H9 (cell line): Measurements from ENCODE around the gene NEDD4. TPM values are rescaled to one million over a fixed set of nuclear protein-coding genes. Genes with fewer than 3 reads are reported as not detected.

Experiments used
- DNase-seq: peaks from one replicate; pipeline ENCODE4 v3.0.0-alpha.2; 2017
- H2AFZ ChIP-seq: one replicate; pipeline ENCODE4 v1.6.1; 2013; ENCODE audit warnings: mild to moderate bottlenecking, low read length, control low read depth, moderate library complexity
- H2AK5ac ChIP-seq: 2 replicates; pipeline ENCODE4 v1.6.1; 2013; ENCODE audit warnings: low read length, control low read depth, mixed read lengths; ENCODE audit not compliant: insufficient read length
- H2BK120ac ChIP-seq: one replicate; pipeline ENCODE4 v1.6.1; 2013; ENCODE audit warnings: low read depth, mild to moderate bottlenecking, low read length, control low read depth, inconsistent platforms; ENCODE audit not compliant: poor library complexity, severe bottlenecking
- H2BK12ac ChIP-seq: 2 replicates; pipeline ENCODE4 v1.6.1; 2013; ENCODE audit warnings: low read length, control low read depth, mixed read lengths, low read depth; ENCODE audit not compliant: insufficient read length
- H2BK15ac ChIP-seq: 2 replicates; pipeline ENCODE4 v1.6.1; 2013; ENCODE audit warnings: low read depth, low read length, control low read depth
- H2BK20ac ChIP-seq: one replicate; pipeline ENCODE4 v1.6.1; 2013; ENCODE audit warnings: low read depth, mild to moderate bottlenecking, low read length, control low read depth, inconsistent platforms; ENCODE audit not compliant: poor library complexity, severe bottlenecking
- H2BK5ac ChIP-seq: 2 replicates; pipeline ENCODE4 v1.6.1; 2013; ENCODE audit warnings: low read length, control low read depth, mixed read lengths; ENCODE audit not compliant: insufficient read length
- H3K14ac ChIP-seq: 2 replicates; pipeline ENCODE4 v1.6.1; 2013; ENCODE audit warnings: low read length, control low read depth; ENCODE audit not compliant: insufficient read depth
- H3K18ac ChIP-seq: 2 replicates; pipeline ENCODE4 v1.6.1; 2013; ENCODE audit warnings: low read depth, mild to moderate bottlenecking, mixed read lengths, low read length, control low read depth; ENCODE audit not compliant: insufficient read length
- H3K23ac ChIP-seq: 2 replicates; pipeline ENCODE4 v1.6.1; 2013; ENCODE audit warnings: low read length, control low read depth, mixed read lengths, low read depth; ENCODE audit not compliant: insufficient read length
- H3K23me2 ChIP-seq: 2 replicates; pipeline ENCODE4 v1.6.1; 2013; ENCODE audit warnings: low read depth, mild to moderate bottlenecking, mixed read lengths, low read length, control low read depth; ENCODE audit not compliant: insufficient read length, poor library complexity, severe bottlenecking
- H3K27ac ChIP-seq: 2 replicates; pipeline ENCODE4 v1.5.1; 2013; ENCODE audit warnings: low read length, control low read depth, mixed read lengths, low read depth; ENCODE audit not compliant: insufficient read length
- H3K27me3 ChIP-seq: 2 replicates; pipeline ENCODE4 v1.6.1; 2013; ENCODE audit warnings: low read length, control low read depth, inconsistent platforms; ENCODE audit not compliant: insufficient read depth
- H3K4ac ChIP-seq: 2 replicates; pipeline ENCODE4 v1.6.1; 2013; ENCODE audit warnings: low read depth, mild to moderate bottlenecking, control low read depth, inconsistent platforms, low read length, moderate library complexity
- H3K4me1 ChIP-seq: 2 replicates; pipeline ENCODE4 v1.6.1; 2013; ENCODE audit warnings: low read length, control low read depth, inconsistent platforms; ENCODE audit not compliant: insufficient read depth
- H3K4me2 ChIP-seq: 2 replicates; pipeline ENCODE4 v1.6.1; 2013; ENCODE audit warnings: low read length, control low read depth, mixed read lengths; ENCODE audit not compliant: insufficient read length, insufficient read depth
- H3K56ac ChIP-seq: 2 replicates; pipeline ENCODE4 v1.6.1; 2013; ENCODE audit warnings: low read depth, mild to moderate bottlenecking, mixed read lengths, low read length, control low read depth; ENCODE audit not compliant: insufficient read length
- H3K79me1 ChIP-seq: 2 replicates; pipeline ENCODE4 v1.6.1; 2013; ENCODE audit warnings: low read depth, mild to moderate bottlenecking, moderate library complexity, low read length, control low read depth, inconsistent platforms; ENCODE audit not compliant: insufficient read depth, poor library complexity, severe bottlenecking
- H3K79me2 ChIP-seq: 2 replicates; pipeline ENCODE4 v1.6.1; 2013; ENCODE audit warnings: low read length, control low read depth, inconsistent platforms; ENCODE audit not compliant: insufficient read depth
- H3K9ac ChIP-seq: 2 replicates; pipeline ENCODE4 v1.6.1; 2013; ENCODE audit warnings: low read length, control low read depth, mixed read lengths; ENCODE audit not compliant: insufficient read length; ENCODE audit errors: extremely low read depth
- H3K9me3 ChIP-seq: one replicate; pipeline ENCODE4 v1.6.1; 2013; ENCODE audit warnings: low read depth, low read length, inconsistent platforms; ENCODE audit not compliant: control insufficient read depth
- H3T11ph ChIP-seq: one replicate; pipeline ENCODE4 v1.6.1; 2013; ENCODE audit warnings: mild to moderate bottlenecking, low read length, control low read depth, inconsistent platforms
- H4K20me1 ChIP-seq: one replicate; pipeline ENCODE4 v1.6.1; 2013; ENCODE audit not compliant: control insufficient read depth, insufficient read length, insufficient read depth
- H4K5ac ChIP-seq: 2 replicates; pipeline ENCODE4 v1.6.1; 2013; ENCODE audit warnings: low read depth, mild to moderate bottlenecking, mixed read lengths, low read length, control low read depth; ENCODE audit not compliant: insufficient read length
- H4K8ac ChIP-seq: replicated peaks from 2 replicates; pipeline ENCODE4 v1.6.1; 2013; ENCODE audit warnings: low read length, control low read depth, mixed read lengths, low read depth; ENCODE audit not compliant: insufficient read length
- H4K91ac ChIP-seq: 2 replicates; pipeline ENCODE4 v1.6.1; 2013; ENCODE audit warnings: low read depth, mild to moderate bottlenecking, moderate library complexity, mixed read lengths, low read length, control low read depth; ENCODE audit not compliant: insufficient read length
- H3K27ac Mint-ChIP-seq, 3 experiments: 2 replicates in 2 of 3; 3 replicates in 1 of 3; pipeline ENCODE4 v1.8.0; 2020 to 2021; ENCODE audit warnings: mixed read lengths in 3 of 3, mild to moderate bottlenecking in 1 of 3, moderate library complexity in 1 of 3
- H3K27me3 Mint-ChIP-seq: 2 replicates; pipeline ENCODE4 v1.8.0; 2021; ENCODE audit warnings: low read depth, mild to moderate bottlenecking, moderate library complexity, mixed read lengths
- H3K36me3 Mint-ChIP-seq, 3 experiments: 2 replicates in 2 of 3; 3 replicates in 1 of 3; pipeline ENCODE4 v1.8.0; 2020 to 2021; ENCODE audit warnings: low read depth in 3 of 3, mixed read lengths in 3 of 3; ENCODE audit not compliant: insufficient read depth in 1 of 3
- H3K4me1 Mint-ChIP-seq, 2 experiments: 2 replicates each; pipeline ENCODE4 v1.8.0; 2020; ENCODE audit warnings: mixed read lengths in 2 of 2
- H3K4me3 Mint-ChIP-seq, 2 experiments: 2 replicates in 1 of 2; 3 replicates in 1 of 2; pipeline ENCODE4 v1.8.0; 2020 to 2021; ENCODE audit warnings: mild to moderate bottlenecking in 2 of 2, mixed read lengths in 2 of 2, moderate library complexity in 1 of 2
- H3K9me3 Mint-ChIP-seq, 2 experiments: 2 replicates in 1 of 2; 3 replicates in 1 of 2; pipeline ENCODE4 v1.8.0; 2020; ENCODE audit warnings: mild to moderate bottlenecking in 2 of 2, mixed read lengths in 2 of 2, moderate library complexity in 1 of 2
- CTCF ChIP-seq: fragments of 200-600 bp; sonication (generic); conservative IDR thresholded peaks from 3 replicates; pipeline ENCODE4 v1.8.0; 2021; ENCODE audit warnings: antibody characterized with exemption, mild to moderate bottlenecking
- WGBS: extraction: QIAGEN DNeasy Blood & Tissue Kit; methylation state at CpG from one replicate; pipeline ENCODE4 v1.1.7; 2013; ENCODE audit warnings: missing lambda C conversion rate, low lambda C conversion rate, mixed read lengths; ENCODE audit not compliant: insufficient read length; ENCODE audit errors: extremely low coverage; 5-methylcytosine and 5-hydroxymethylcytosine counted together
- total RNA-seq: library from RNA; stranded (reverse); gene quantifications from 2 replicates; pipeline ENCODE4 v1.2.1, GENCODE V29; 2021

The NEDD4 gene
- total RNA-seq, 1 experiment from 2014 or later: 9.6 TPM

DNA sequence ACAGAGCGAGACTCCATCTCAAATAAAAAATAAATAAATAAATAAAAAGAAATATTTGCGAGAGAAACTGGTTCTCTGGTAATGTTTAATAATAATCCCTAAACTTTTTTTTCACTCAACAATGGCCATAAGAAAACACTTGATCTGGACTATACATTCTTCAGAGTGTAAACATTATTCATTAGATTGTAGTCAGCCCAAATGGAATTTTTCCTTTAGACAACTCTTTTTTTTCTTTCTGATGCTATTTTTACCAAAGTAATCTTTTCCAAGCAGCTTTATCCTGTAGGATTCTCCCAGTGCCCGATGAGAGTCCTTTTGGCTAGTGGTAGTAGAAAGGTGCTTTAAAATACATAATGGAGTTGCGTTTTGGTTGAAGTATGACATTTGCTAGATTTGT is 90.4 kb downstream of the NEDD4 start:
- Histone ChIP-seq H4K20me1 (no peaks in the 10 kb centered on the region), H4K91ac (no peak overlapping the region), H2BK15ac (no peak overlapping the region), H3K23ac (no peak overlapping the region), H3K9ac (no peak overlapping the region), H3K4ac (no peak overlapping the region), H2AK5ac (no peak overlapping the region), H2BK20ac (no peak overlapping the region), H3K9me3 (no peaks in the 10 kb centered on the region), H3K79me2 (no peaks in the 10 kb centered on the region), H4K8ac (no peak overlapping the region), H3K4me2 (no peak overlapping the region), H2BK12ac (no peak overlapping the region), H3K56ac (no peak overlapping the region), H4K5ac (no peak overlapping the region), H2BK5ac (no peak overlapping the region), H3K18ac (no peak overlapping the region), H3K79me1 (no peaks in the 10 kb centered on the region), H3K4me1 (no peaks in the 10 kb centered on the region), H2AFZ (no peak overlapping the region), H3T11ph (no peak overlapping the region), H3K14ac (no peak overlapping the region), H2BK120ac (no peak overlapping the region), H3K23me2 (no peaks in the 10 kb centered on the region), H3K27ac (no peak overlapping the region), H3K27me3 (no peaks in the 10 kb centered on the region)
- TF ChIP-seq CTCF: no peak
- Mint-ChIP-seq H3K4me3 (no peak overlapping the region), H3K36me3 (no peaks in the 10 kb centered on the region), H3K9me3 (no peaks in the 10 kb centered on the region), H3K27me3 (no peaks in the 10 kb centered on the region), H3K27ac (no peak overlapping the region), H3K4me1 (peaks cover 0 to 9% of the 10 kb centered on the region in 2 experiments; a peak in 2 of 4 replicates)
- no CpG with 5 or more reads among the region's 4 CpGs for WGBS
- no peak for DNase-seq
